ENCODE data around the gene HNF4A.

The HNF4A gene

DNA sequence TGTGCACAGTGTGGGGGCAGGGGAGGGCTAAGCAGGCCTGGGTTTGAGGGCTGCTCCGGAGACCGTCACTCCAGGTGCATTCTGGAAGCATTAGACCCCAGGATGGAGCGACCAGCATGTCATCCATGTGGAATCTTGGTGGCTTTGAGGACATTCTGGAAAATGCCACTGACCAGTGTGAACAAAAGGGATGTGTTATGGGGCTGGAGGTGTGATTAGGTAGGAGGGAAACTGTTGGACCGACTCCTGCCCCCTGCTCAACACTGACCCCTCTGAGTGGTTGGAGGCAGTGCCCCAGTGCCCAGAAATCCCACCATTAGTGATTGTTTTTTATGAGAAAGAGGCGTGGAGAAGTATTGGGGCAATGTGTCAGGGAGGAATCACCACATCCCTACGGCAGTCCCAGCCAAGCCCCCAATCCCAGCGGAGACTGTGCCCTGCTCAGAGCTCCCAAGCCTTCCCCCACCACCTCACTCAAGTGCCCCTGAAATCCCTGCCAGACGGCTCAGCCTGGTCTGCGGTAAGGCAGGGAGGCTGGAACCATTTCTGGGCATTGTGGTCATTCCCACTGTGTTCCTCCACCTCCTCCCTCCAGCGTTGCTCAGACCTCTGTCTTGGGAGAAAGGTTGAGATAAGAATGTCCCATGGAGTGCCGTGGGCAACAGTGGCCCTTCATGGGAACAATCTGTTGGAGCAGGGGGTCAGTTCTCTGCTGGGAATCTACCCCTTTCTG is 76.2 kb downstream of the HNF4A start:
- H3K4me1 ChIP-seq (ENCODE audit: insufficient read depth, low read length, severe bottlenecking) = no peaks in the 10 kb centered on the region
- H3K79me2 ChIP-seq (ENCODE audit: insufficient read depth, low read length) = no peaks in the 10 kb centered on the region
- H3K9me3 ChIP-seq (ENCODE audit: low read length) = no peaks in the 10 kb centered on the region
- no peak for TF ChIP-seq EZH2 (IDR thresholded peaks at IDR 0.05; ENCODE audit: borderline replicate concordance, low read length)
- TF ChIP-seq, protein P1, sequence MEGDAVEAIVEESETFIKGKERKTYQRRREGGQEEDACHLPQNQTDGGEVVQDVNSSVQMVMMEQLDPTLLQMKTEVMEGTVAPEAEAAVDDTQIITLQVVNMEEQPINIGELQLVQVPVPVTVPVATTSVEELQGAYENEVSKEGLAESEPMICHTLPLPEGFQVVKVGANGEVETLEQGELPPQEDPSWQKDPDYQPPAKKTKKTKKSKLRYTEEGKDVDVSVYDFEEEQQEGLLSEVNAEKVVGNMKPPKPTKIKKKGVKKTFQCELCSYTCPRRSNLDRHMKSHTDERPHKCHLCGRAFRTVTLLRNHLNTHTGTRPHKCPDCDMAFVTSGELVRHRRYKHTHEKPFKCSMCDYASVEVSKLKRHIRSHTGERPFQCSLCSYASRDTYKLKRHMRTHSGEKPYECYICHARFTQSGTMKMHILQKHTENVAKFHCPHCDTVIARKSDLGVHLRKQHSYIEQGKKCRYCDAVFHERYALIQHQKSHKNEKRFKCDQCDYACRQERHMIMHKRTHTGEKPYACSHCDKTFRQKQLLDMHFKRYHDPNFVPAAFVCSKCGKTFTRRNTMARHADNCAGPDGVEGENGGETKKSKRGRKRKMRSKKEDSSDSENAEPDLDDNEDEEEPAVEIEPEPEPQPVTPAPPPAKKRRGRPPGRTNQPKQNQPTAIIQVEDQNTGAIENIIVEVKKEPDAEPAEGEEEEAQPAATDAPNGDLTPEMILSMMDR (IDR thresholded peaks at IDR 0.05; ENCODE audit: low read length) = no peak
- H3K9me2 ChIP-seq (ENCODE audit: low read depth, low read length) = no peaks in the 10 kb centered on the region
- H3K9ac ChIP-seq (ENCODE audit: low read length) = no peak overlapping the region
- no peak overlapping the region for H2AFZ ChIP-seq (ENCODE audit: low read length)
- no peak overlapping the region for H3K4me3 ChIP-seq (ENCODE audit: low read depth, low read length, poor library complexity, severe bottlenecking)
- no peaks in the 10 kb centered on the region for H3F3A ChIP-seq (ENCODE audit: insufficient read depth, low read length)
- peaks cover 3% of the 10 kb centered on the region for H3K27me3 ChIP-seq (ENCODE audit: insufficient read depth, low read length)
- H3K27ac ChIP-seq (ENCODE audit: low read depth, low read length, poor library complexity, severe bottlenecking) = no peak overlapping the region
- H4K20me1 ChIP-seq (ENCODE audit: insufficient read depth, low read length) = no peaks in the 10 kb centered on the region
- no peaks in the 10 kb centered on the region for H3K36me3 ChIP-seq (ENCODE audit: insufficient read depth, low read length)
- H3K4me2 ChIP-seq (ENCODE audit: low read length) = no peak overlapping the region

DNA sequence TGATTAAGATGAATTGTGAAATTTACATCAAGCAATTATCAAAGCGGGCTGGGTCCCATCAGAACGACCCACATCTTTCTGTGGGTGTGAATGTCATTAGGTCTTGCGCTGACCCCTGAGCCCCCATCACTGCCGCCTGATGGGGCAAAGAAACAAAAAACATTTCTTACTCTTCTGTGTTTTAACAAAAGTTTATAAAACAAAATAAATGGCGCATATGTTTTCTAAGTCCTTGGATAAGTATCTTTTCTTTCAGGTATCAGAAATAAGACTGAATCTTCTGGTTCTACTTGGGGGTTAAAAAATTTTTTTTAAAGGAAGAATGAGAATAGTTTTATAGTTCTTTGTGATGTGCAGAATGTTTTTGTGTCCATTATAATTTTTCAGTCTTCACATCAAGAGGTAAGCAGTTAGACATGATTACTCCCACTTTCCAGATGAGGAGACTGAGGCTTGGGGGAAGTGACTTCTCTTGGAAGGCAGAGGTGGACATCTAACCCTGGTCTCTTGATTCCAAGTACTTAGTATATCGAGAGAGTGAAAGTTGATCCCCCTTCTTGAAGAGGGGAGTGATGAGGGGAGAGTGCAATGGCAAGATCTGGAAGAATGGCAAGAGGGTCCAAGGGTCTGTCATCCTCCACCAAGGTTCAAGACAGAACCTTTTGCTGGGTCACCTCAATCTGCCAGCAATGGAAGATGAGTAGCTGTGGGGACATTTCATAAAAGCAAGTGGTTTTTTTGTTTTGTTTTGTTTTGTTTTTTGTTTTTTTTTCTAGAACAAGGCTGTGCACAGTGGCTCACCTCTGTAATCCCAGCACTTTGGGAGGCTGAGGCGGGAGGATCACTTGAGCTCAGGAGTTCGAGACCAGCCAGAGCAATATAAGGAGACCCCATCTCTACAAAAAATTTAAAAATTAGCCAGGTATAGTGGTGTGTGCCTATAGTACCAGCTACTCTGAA is 77.4 kb downstream of the HNF4A start:
- TF ChIP-seq, protein P1 (IDR thresholded peaks at IDR 0.05; ENCODE audit: low read length) = no peak
- TF ChIP-seq EZH2 (IDR thresholded peaks at IDR 0.05; ENCODE audit: borderline replicate concordance, low read length) = no peak
- Histone ChIP-seq H3K4me1 (ENCODE audit: insufficient read depth, low read length, severe bottlenecking) (no peaks in the 10 kb centered on the region), H3K9me3 (ENCODE audit: low read length) (no peaks in the 10 kb centered on the region), H3K4me3 (ENCODE audit: low read depth, low read length, poor library complexity, severe bottlenecking) (no peak overlapping the region), H4K20me1 (ENCODE audit: insufficient read depth, low read length) (no peaks in the 10 kb centered on the region), H3K9ac (ENCODE audit: low read length) (no peak overlapping the region), H3F3A (ENCODE audit: insufficient read depth, low read length) (no peaks in the 10 kb centered on the region), H3K79me2 (ENCODE audit: insufficient read depth, low read length) (no peaks in the 10 kb centered on the region), H3K9me2 (ENCODE audit: low read depth, low read length) (no peaks in the 10 kb centered on the region), H2AFZ (ENCODE audit: low read length) (no peak overlapping the region), H3K27me3 (ENCODE audit: insufficient read depth, low read length) (peaks cover 3% of the 10 kb centered on the region; the same call in 1 of the 2 replicates), H3K36me3 (ENCODE audit: insufficient read depth, low read length) (no peaks in the 10 kb centered on the region), H3K4me2 (ENCODE audit: low read length) (no peak overlapping the region), H3K27ac (ENCODE audit: low read depth, low read length, poor library complexity, severe bottlenecking) (no peak overlapping the region)

DNA sequence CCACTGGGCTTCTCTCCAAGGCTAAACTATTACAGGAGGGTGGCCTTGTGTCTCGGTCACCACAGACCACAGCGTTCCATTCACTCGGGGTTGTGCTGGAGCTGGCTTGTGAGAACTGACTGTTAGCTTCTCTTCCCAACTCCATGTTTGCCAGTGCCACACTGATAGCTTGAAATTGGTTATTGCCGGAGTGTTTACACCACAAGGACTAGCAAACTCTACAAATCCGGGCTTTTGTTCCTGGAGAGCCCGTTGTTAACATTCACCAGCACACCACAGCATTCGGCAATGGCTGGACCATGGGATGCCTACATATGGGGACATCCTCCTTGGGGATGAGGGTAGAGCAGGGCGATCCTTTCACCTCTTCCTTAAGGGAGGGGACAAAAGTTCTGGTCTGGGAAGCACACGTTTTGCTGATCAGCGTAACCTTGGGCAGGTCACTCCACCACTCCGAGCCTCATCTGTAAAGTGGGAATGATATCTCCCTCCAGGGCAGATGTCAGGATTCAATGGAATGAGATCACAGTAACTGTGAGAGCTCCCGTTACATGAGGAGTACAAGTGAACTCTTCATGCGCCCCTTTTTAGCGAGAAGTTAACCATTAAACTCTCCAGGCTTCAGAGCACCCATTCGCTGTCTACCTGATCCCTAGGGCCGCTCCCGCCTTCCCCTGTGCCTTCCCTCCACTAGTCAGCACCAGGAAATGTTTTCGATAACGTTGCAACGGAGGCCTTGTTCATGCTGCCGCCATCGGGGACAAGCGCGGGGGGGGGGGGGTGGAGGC is 78.4 kb downstream of the HNF4A start:
- no peaks in the 10 kb centered on the region for H3K79me2 ChIP-seq (ENCODE audit: insufficient read depth, low read length)
- H3K9me2 ChIP-seq (ENCODE audit: low read depth, low read length) = no peaks in the 10 kb centered on the region
- H3K27me3 ChIP-seq (ENCODE audit: insufficient read depth, low read length) = 0 out of 2 replicates have a peak, but pooled peaks cover 3% of the 10 kb centered on the region
- H3K4me2 ChIP-seq (ENCODE audit: low read length) = no peak overlapping the region
- H3F3A ChIP-seq (ENCODE audit: insufficient read depth, low read length) = no peaks in the 10 kb centered on the region
- no peak overlapping the region for H3K4me3 ChIP-seq (ENCODE audit: low read depth, low read length, poor library complexity, severe bottlenecking)
- H3K9ac ChIP-seq (ENCODE audit: low read length) = no peak overlapping the region
- no peaks in the 10 kb centered on the region for H4K20me1 ChIP-seq (ENCODE audit: insufficient read depth, low read length)
- no peaks in the 10 kb centered on the region for H3K36me3 ChIP-seq (ENCODE audit: insufficient read depth, low read length)
- no peaks in the 10 kb centered on the region for H3K9me3 ChIP-seq (ENCODE audit: low read length)
- H2AFZ ChIP-seq (ENCODE audit: low read length) = no peak overlapping the region
- TF ChIP-seq, protein P1 (IDR thresholded peaks at IDR 0.05; ENCODE audit: low read length) = no peak
- TF ChIP-seq EZH2 (IDR thresholded peaks at IDR 0.05; ENCODE audit: borderline replicate concordance, low read length) = no peak
- H3K27ac ChIP-seq (ENCODE audit: low read depth, low read length, poor library complexity, severe bottlenecking) = no peak overlapping the region
- no peaks in the 10 kb centered on the region for H3K4me1 ChIP-seq (ENCODE audit: insufficient read depth, low read length, severe bottlenecking)

All from OCI-LY1 (cell line).